ENCODE results near the gene NUDT3.
"Not testable (repeated sequence)": the region's sequence is repeated elsewhere in the genome, so short reads cannot be mapped to it uniquely, and the experiment has no call there.

- TF ChIP-seq EP300 (IDR thresholded peaks at IDR 0.05; ENCODE audit: low read depth); CTCF (IDR thresholded peaks at IDR 0.05): not testable (repeated sequence)
These were observed 123.3 kb downstream of the NUDT3 start for GRCh38 chr6:34269132-34269531.

Measured in transverse colon (tissue), 3 donors.